Measurements from ENCODE around the gene CHD1.

DNA sequence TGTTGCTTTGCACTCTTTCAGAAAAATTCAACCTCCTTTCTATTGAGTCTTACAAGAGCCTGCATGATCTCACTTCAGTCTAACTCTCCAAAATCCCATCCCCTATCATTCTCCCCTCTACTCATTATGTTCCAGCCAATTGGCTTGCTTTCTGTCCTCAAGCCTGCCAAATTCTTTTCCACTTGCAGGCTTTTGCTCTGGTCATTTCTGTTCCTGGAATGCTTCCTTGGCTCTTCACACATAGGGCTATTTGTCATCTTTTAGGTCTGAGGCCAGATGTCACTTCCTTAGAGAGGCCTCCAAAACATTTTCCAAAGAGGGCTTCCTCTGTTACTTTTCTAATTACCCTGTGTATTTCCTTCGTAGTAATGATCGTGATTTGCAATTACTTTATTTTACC, 11.8 kb upstream of the CHD1 start:
- TF ChIP-seq POLR2A (IDR thresholded peaks at IDR 0.05): no peak
- TF ChIP-seq, protein P1, sequence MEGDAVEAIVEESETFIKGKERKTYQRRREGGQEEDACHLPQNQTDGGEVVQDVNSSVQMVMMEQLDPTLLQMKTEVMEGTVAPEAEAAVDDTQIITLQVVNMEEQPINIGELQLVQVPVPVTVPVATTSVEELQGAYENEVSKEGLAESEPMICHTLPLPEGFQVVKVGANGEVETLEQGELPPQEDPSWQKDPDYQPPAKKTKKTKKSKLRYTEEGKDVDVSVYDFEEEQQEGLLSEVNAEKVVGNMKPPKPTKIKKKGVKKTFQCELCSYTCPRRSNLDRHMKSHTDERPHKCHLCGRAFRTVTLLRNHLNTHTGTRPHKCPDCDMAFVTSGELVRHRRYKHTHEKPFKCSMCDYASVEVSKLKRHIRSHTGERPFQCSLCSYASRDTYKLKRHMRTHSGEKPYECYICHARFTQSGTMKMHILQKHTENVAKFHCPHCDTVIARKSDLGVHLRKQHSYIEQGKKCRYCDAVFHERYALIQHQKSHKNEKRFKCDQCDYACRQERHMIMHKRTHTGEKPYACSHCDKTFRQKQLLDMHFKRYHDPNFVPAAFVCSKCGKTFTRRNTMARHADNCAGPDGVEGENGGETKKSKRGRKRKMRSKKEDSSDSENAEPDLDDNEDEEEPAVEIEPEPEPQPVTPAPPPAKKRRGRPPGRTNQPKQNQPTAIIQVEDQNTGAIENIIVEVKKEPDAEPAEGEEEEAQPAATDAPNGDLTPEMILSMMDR (IDR thresholded peaks at IDR 0.05): no peak

Data from body of pancreas (tissue), 4 donors.